HEK293 (cell line): ENCODE results near the gene FUT8.

Experiments used
- BCL11A ChIP-seq: fragments of 450-650 bp; formaldehyde crosslinking; IDR thresholded peaks from 2 replicates; pipeline ENCODE4 v1.5.1; 2016; ENCODE audit warnings: low read depth, missing biosample characterization, missing genetic modification characterization
- ZBTB21 ChIP-seq: fragments of 450-650 bp; formaldehyde crosslinking; IDR thresholded peaks from 2 replicates; pipeline ENCODE4 v1.5.1; 2017; ENCODE audit warnings: missing biosample characterization, missing genetic modification characterization
- ZNF146 ChIP-seq: fragments of 450-650 bp; formaldehyde crosslinking; IDR thresholded peaks from 2 replicates; pipeline ENCODE4 v1.5.1; 2016; ENCODE audit warnings: missing biosample characterization, missing genetic modification characterization
- ZNF211 ChIP-seq: fragments of 450-650 bp; formaldehyde crosslinking; IDR thresholded peaks from 2 replicates; pipeline ENCODE4 v1.5.1; 2016; ENCODE audit warnings: low read depth, missing biosample characterization, missing genetic modification characterization
- ZNF221 ChIP-seq: fragments of 450-650 bp; formaldehyde crosslinking; IDR thresholded peaks from 2 replicates; pipeline ENCODE4 v1.5.1; 2017; ENCODE audit warnings: missing biosample characterization, missing genetic modification characterization, borderline replicate concordance
- ZNF24 ChIP-seq: fragments of 450-650 bp; formaldehyde crosslinking; IDR thresholded peaks from 2 replicates; pipeline ENCODE4 v1.5.1; 2016; ENCODE audit warnings: missing biosample characterization, missing genetic modification characterization
- ZNF274 ChIP-seq, 2 experiments: fragments of 200-500 bp in 1 of 2; fragments of 450-650 bp in 1 of 2; sonication (Bioruptor generic) in 1 of 2; formaldehyde crosslinking in 1 of 2; IDR thresholded peaks; 2 replicates each; pipeline versions ENCODE4 v1.5.1 to v1.6.1; 2014 to 2016; ENCODE audit warnings: borderline replicate concordance in 1 of 2, inconsistent platforms in 1 of 2, low read length in 1 of 2, missing biosample characterization in 1 of 2, missing genetic modification characterization in 1 of 2
- ZNF510 ChIP-seq: fragments of 450-650 bp; formaldehyde crosslinking; IDR thresholded peaks from 2 replicates; pipeline ENCODE4 v1.5.1; 2018; ENCODE audit warnings: mild to moderate bottlenecking, missing genetic modification characterization, missing biosample characterization; ENCODE audit not compliant: insufficient replicate concordance
- ZXDB ChIP-seq: fragments of 450-650 bp; formaldehyde crosslinking; IDR thresholded peaks from 2 replicates; pipeline ENCODE4 v1.5.1; 2016; ENCODE audit warnings: missing biosample characterization, missing genetic modification characterization
- TF ChIP-seq, protein P1 (sequence below): fragments of 450-650 bp; formaldehyde crosslinking; IDR thresholded peaks from 2 replicates; pipeline ENCODE4 v1.5.1; 2016; ENCODE audit warnings: missing biosample characterization, missing genetic modification characterization
- TF ChIP-seq, protein P2 (sequence below): fragments of 450-650 bp; formaldehyde crosslinking; IDR thresholded peaks from 2 replicates; pipeline ENCODE4 v1.5.1; 2016; ENCODE audit warnings: missing biosample characterization, missing genetic modification characterization
- TF ChIP-seq, protein P3 (sequence below): fragments of 450-650 bp; formaldehyde crosslinking; IDR thresholded peaks from 2 replicates; pipeline ENCODE4 v1.5.1; 2016; ENCODE audit warnings: missing biosample characterization, missing genetic modification characterization, low read depth
- TF ChIP-seq, protein P4 (sequence below): fragments of 450-650 bp; formaldehyde crosslinking; IDR thresholded peaks from 2 replicates; pipeline ENCODE4 v1.5.1; 2016; ENCODE audit warnings: missing biosample characterization, missing genetic modification characterization

DNA sequence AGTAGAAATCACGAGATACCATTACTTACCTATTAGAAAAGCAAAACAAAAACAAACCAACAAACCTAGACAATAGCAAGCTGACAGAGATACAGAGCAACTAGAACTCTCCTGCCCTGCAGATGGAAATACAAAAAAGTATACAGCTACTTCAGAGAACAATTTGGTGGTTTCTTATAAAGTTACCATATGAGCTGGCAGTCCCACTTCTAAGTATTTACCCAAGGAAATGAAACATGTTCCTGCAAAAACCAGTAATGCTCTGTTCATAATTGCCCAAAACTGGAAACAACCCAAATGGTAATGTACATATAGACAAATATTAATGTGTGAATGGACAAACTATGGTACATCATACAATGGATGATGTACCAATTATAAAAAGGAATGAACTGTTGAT, 31.7 kb downstream of the FUT8 start:
- TF ChIP-seq ZNF211 (no peak), ZXDB (no peak), BCL11A (tag by site-specific recombination) (no peak), ZNF24 (no peak), ZBTB21 (tag by site-specific recombination) (no peak), ZNF146 (tag by site-specific recombination) (no peak), ZNF274 (IDR thresholded peaks at IDR 0.05; ENCODE audit: low read length) (no peak), ZNF274 (tag by site-specific recombination; IDR thresholded peaks at IDR 0.05; ENCODE audit: borderline replicate concordance) (no peak), ZNF510 (no peak), ZNF221 (tag by site-specific recombination) (no peak)
- TF ChIP-seq, protein P1, sequence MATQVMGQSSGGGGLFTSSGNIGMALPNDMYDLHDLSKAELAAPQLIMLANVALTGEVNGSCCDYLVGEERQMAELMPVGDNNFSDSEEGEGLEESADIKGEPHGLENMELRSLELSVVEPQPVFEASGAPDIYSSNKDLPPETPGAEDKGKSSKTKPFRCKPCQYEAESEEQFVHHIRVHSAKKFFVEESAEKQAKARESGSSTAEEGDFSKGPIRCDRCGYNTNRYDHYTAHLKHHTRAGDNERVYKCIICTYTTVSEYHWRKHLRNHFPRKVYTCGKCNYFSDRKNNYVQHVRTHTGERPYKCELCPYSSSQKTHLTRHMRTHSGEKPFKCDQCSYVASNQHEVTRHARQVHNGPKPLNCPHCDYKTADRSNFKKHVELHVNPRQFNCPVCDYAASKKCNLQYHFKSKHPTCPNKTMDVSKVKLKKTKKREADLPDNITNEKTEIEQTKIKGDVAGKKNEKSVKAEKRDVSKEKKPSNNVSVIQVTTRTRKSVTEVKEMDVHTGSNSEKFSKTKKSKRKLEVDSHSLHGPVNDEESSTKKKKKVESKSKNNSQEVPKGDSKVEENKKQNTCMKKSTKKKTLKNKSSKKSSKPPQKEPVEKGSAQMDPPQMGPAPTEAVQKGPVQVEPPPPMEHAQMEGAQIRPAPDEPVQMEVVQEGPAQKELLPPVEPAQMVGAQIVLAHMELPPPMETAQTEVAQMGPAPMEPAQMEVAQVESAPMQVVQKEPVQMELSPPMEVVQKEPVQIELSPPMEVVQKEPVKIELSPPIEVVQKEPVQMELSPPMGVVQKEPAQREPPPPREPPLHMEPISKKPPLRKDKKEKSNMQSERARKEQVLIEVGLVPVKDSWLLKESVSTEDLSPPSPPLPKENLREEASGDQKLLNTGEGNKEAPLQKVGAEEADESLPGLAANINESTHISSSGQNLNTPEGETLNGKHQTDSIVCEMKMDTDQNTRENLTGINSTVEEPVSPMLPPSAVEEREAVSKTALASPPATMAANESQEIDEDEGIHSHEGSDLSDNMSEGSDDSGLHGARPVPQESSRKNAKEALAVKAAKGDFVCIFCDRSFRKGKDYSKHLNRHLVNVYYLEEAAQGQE (tag by site-specific recombination): no peak
- TF ChIP-seq, protein P2, sequence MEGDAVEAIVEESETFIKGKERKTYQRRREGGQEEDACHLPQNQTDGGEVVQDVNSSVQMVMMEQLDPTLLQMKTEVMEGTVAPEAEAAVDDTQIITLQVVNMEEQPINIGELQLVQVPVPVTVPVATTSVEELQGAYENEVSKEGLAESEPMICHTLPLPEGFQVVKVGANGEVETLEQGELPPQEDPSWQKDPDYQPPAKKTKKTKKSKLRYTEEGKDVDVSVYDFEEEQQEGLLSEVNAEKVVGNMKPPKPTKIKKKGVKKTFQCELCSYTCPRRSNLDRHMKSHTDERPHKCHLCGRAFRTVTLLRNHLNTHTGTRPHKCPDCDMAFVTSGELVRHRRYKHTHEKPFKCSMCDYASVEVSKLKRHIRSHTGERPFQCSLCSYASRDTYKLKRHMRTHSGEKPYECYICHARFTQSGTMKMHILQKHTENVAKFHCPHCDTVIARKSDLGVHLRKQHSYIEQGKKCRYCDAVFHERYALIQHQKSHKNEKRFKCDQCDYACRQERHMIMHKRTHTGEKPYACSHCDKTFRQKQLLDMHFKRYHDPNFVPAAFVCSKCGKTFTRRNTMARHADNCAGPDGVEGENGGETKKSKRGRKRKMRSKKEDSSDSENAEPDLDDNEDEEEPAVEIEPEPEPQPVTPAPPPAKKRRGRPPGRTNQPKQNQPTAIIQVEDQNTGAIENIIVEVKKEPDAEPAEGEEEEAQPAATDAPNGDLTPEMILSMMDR (tag by site-specific recombination): no peak
- TF ChIP-seq, protein P3, sequence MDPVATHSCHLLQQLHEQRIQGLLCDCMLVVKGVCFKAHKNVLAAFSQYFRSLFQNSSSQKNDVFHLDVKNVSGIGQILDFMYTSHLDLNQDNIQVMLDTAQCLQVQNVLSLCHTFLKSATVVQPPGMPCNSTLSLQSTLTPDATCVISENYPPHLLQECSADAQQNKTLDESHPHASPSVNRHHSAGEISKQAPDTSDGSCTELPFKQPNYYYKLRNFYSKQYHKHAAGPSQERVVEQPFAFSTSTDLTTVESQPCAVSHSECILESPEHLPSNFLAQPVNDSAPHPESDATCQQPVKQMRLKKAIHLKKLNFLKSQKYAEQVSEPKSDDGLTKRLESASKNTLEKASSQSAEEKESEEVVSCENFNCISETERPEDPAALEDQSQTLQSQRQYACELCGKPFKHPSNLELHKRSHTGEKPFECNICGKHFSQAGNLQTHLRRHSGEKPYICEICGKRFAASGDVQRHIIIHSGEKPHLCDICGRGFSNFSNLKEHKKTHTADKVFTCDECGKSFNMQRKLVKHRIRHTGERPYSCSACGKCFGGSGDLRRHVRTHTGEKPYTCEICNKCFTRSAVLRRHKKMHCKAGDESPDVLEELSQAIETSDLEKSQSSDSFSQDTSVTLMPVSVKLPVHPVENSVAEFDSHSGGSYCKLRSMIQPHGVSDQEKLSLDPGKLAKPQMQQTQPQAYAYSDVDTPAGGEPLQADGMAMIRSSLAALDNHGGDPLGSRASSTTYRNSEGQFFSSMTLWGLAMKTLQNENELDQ (tag by site-specific recombination): no peak
- TF ChIP-seq, protein P4, sequence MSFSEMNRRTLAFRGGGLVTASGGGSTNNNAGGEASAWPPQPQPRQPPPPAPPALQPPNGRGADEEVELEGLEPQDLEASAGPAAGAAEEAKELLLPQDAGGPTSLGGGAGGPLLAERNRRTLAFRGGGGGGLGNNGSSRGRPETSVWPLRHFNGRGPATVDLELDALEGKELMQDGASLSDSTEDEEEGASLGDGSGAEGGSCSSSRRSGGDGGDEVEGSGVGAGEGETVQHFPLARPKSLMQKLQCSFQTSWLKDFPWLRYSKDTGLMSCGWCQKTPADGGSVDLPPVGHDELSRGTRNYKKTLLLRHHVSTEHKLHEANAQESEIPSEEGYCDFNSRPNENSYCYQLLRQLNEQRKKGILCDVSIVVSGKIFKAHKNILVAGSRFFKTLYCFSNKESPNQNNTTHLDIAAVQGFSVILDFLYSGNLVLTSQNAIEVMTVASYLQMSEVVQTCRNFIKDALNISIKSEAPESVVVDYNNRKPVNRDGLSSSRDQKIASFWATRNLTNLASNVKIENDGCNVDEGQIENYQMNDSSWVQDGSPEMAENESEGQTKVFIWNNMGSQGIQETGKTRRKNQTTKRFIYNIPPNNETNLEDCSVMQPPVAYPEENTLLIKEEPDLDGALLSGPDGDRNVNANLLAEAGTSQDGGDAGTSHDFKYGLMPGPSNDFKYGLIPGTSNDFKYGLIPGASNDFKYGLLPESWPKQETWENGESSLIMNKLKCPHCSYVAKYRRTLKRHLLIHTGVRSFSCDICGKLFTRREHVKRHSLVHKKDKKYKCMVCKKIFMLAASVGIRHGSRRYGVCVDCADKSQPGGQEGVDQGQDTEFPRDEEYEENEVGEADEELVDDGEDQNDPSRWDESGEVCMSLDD (tag by site-specific recombination): no peak
